Effector memory CD4-positive, alpha-beta T cell (primary cell): Measurements from ENCODE around the gene MRPS12.
"Not testable (repeated sequence)": the region's sequence is repeated elsewhere in the genome, so short reads cannot be mapped to it uniquely, and the experiment has no call there.

ENCODE experiments used
- DNase-seq, 3 donors: peaks; one replicate each; pipeline ENCODE4 v3.0.0-alpha.2; 2020
- H3K27ac ChIP-seq: 2 replicates; pipeline ENCODE4 v1.7.0; 2013; ENCODE audit warnings: mild to moderate bottlenecking, low read length, moderate library complexity; ENCODE audit not compliant: insufficient read depth, poor library complexity, severe bottlenecking
- H3K27me3 ChIP-seq: replicated peaks from 2 replicates; pipeline ENCODE4 v1.7.0; 2013; ENCODE audit warnings: mild to moderate bottlenecking, low read length; ENCODE audit not compliant: insufficient read depth, control insufficient read depth, poor library complexity, severe bottlenecking
- H3K36me3 ChIP-seq: 2 replicates; pipeline ENCODE4 v1.7.0; 2013; ENCODE audit warnings: mild to moderate bottlenecking, low read length, moderate library complexity; ENCODE audit not compliant: control insufficient read depth, insufficient read depth
- H3K4me1 ChIP-seq: 2 replicates; pipeline ENCODE4 v1.7.0; 2013; ENCODE audit warnings: low read length, mild to moderate bottlenecking; ENCODE audit not compliant: control insufficient read depth, insufficient read depth, poor library complexity, severe bottlenecking
- H3K4me3 ChIP-seq: 2 replicates; pipeline ENCODE4 v1.7.0; 2013; ENCODE audit warnings: low read length, low read depth, mild to moderate bottlenecking; ENCODE audit not compliant: insufficient read depth, poor library complexity, severe bottlenecking
- H3K9me3 ChIP-seq: 2 replicates; pipeline ENCODE4 v1.7.0; 2013; ENCODE audit warnings: mild to moderate bottlenecking, low read length, moderate library complexity; ENCODE audit not compliant: control insufficient read depth
- total RNA-seq, 3 donors: gene quantifications; one replicate each; lab custom pipeline; 2026; lab: John Stamatoyannopoulos, UW

The MRPS12 gene
- 6.2 to 10.7 (median 9.3) reads per million in 3 donors for total RNA-seq

GRCh38 chr19:38930776-38931520 is at the start of gene MRPS12:
Gene MRPS12, plus strand, starts transcription at chr19:38930944. Its CDS starts 351 bp downstream, at chr19:38931295.
- H3K4me1 ChIP-seq = peaks cover 20% of the 10 kb centered on the region
- H3K27me3 ChIP-seq = no peaks in the 10 kb centered on the region
- peak within 1 kb of the TSS; percentile 78 for H3K4me3 ChIP-seq
- H3K27ac ChIP-seq = peak within 1 kb of the TSS; percentile 89
- peak; percentile 96 to 98 (median 97) for DNase-seq
- peaks cover 7% of the 10 kb centered on the region for H3K36me3 ChIP-seq
- H3K9me3 ChIP-seq = no peaks in the 10 kb centered on the region

- Histone ChIP-seq H3K27me3 (no peaks in the 10 kb centered on the region), H3K9me3 (no peaks in the 10 kb centered on the region), H3K36me3 (peaks cover 13% of the 10 kb centered on the region), H3K4me1 (peaks cover 23% of the 10 kb centered on the region), H3K27ac (no peak overlapping the region), H3K4me3 (no peak overlapping the region)
- no peak for DNase-seq
Observed at GRCh38 chr19:38883286-38883685, 47.5 kb upstream of the MRPS12 start.

- not testable (repeated sequence) for H3K9me3 ChIP-seq, DNase-seq, H3K27me3 ChIP-seq, H3K4me3 ChIP-seq, H3K27ac ChIP-seq, H3K4me1 ChIP-seq
- peaks cover 23% of the 10 kb centered on the region for H3K36me3 ChIP-seq
Observed at GRCh38 chr19:38884691-38885090, 46.1 kb upstream of the MRPS12 start.

GRCh38 chr19:38888876-38889275 is 41.9 kb upstream of the MRPS12 start:
- Histone ChIP-seq H3K9me3 (no peaks in the 10 kb centered on the region), H3K4me1 (peaks cover 5% of the 10 kb centered on the region), H3K36me3 (peaks cover 24% of the 10 kb centered on the region), H3K27ac (no peak overlapping the region), H3K27me3 (no peaks in the 10 kb centered on the region), H3K4me3 (no peak overlapping the region)
- DNase-seq = no peak

- no peak overlapping the region for H3K4me3 ChIP-seq
- H3K27me3 ChIP-seq = no peaks in the 10 kb centered on the region
- H3K27ac ChIP-seq = no peak overlapping the region
- H3K9me3 ChIP-seq = no peaks in the 10 kb centered on the region
- H3K4me1 ChIP-seq = peaks cover 5% of the 10 kb centered on the region
- peaks cover 24% of the 10 kb centered on the region for H3K36me3 ChIP-seq
- DNase-seq = no peak
Observed at GRCh38 chr19:38889803-38890202, 40.9 kb upstream of the MRPS12 start.

- no peak overlapping the region for H3K27ac ChIP-seq
- no peak overlapping the region for H3K4me3 ChIP-seq
- H3K36me3 ChIP-seq = peaks cover 24% of the 10 kb centered on the region
- no peaks in the 10 kb centered on the region for H3K9me3 ChIP-seq
- H3K27me3 ChIP-seq = no peaks in the 10 kb centered on the region
- DNase-seq = no peak
- peaks cover 5% of the 10 kb centered on the region for H3K4me1 ChIP-seq
Observed at GRCh38 chr19:38890686-38891085, 40.1 kb upstream of the MRPS12 start.

- no peak for DNase-seq
- Histone ChIP-seq H3K4me3 (no peak overlapping the region), H3K27me3 (no peaks in the 10 kb centered on the region), H3K27ac (no peak overlapping the region), H3K4me1 (peaks cover 5% of the 10 kb centered on the region), H3K36me3 (peaks cover 24% of the 10 kb centered on the region), H3K9me3 (no peaks in the 10 kb centered on the region)
Observed at GRCh38 chr19:38891771-38892170, 39.0 kb upstream of the MRPS12 start.

GRCh38 chr19:38892841-38893240 is 37.9 kb upstream of the MRPS12 start:
- H3K27ac ChIP-seq = no peak overlapping the region
- no peaks in the 10 kb centered on the region for H3K4me1 ChIP-seq
- no peaks in the 10 kb centered on the region for H3K9me3 ChIP-seq
- DNase-seq = no peak
- H3K4me3 ChIP-seq = no peak overlapping the region
- H3K36me3 ChIP-seq = peaks cover 24% of the 10 kb centered on the region
- no peaks in the 10 kb centered on the region for H3K27me3 ChIP-seq

GRCh38 chr19:38893341-38893771 is 37.4 kb upstream of the MRPS12 start:
- Histone ChIP-seq H3K27me3 (no peaks in the 10 kb centered on the region), H3K27ac (no peak overlapping the region), H3K9me3 (no peaks in the 10 kb centered on the region), H3K4me1 (peaks cover 3% of the 10 kb centered on the region), H3K4me3 (no peak overlapping the region), H3K36me3 (peaks cover 20% of the 10 kb centered on the region)
- DNase-seq = no peak

GRCh38 chr19:38894968-38895367 is 35.8 kb upstream of the MRPS12 start:
- no peak for DNase-seq
- Histone ChIP-seq H3K36me3 (peaks cover 9% of the 10 kb centered on the region), H3K4me3 (no peak overlapping the region), H3K27me3 (no peaks in the 10 kb centered on the region), H3K4me1 (peaks cover 11% of the 10 kb centered on the region), H3K9me3 (no peaks in the 10 kb centered on the region), H3K27ac (no peak overlapping the region)
